ENCODE results near the gene TLCD1. TPM values are rescaled to one million over a fixed set of nuclear protein-coding genes. Genes with fewer than 3 reads are reported as not detected.

Gene TLCD1
- total and polyA plus RNA-seq, 4 experiments from 2014 or later: 0.52 to 2.2 (median 1.0) TPM; not detected in 1

- H3K9me3 ChIP-seq (ENCODE audit: control insufficient read depth in 1 of 2, low read length in 2 of 2): no peaks in the 10 kb centered on the region
- Mint-ChIP-seq H3K9me3 (no peaks in the 10 kb centered on the region), H3K4me3 (peak within 1 kb of the TSS; percentile 91 to 98 (median 96)), H3K27ac (peak within 1 kb of the TSS; percentile 99 to 100 (median 100)), H3K27me3 (no peaks in the 10 kb centered on the region), H3K36me3 (peaks cover 11 to 34% of the 10 kb centered on the region in 2 donors), H3K4me1 (peaks cover 29 to 51% (median 36%) of the 10 kb centered on the region in 4 donors)
- peak within 1 kb of the TSS; percentile 98 for H3K27ac ChIP-seq (ENCODE audit: low read depth, low read length)
- intact Hi-C loops (cut with micrococcal nuclease): loop anchor here (1.0 to 10.0 kb wide), 8 partner anchors 9 to 566 kb away; partner anchors contain the start of genes DHRS13, NUFIP2, RPL23A and TRAF4
- CTCF ChIA-PET (ENCODE audit: partially characterized antibody): interaction anchor here (0.8 to 6.9 kb wide), 21 partner anchors 9 to 389 kb away, joined by 3 to 492 read pairs (median 10); partner anchors contain the start of genes BLTP2, DHRS13, FLOT2 and PHF12
- H3K4me1 ChIP-seq (ENCODE audit: insufficient read depth, low read length): peaks cover 27% of the 10 kb centered on the region
- H3K27me3 ChIP-seq (ENCODE audit: insufficient read depth, low read length): no peaks in the 10 kb centered on the region
- POLR2A ChIA-PET (ENCODE audit: partially characterized antibody): interaction anchor here (0.6 to 11.0 kb wide), 26 partner anchors 9 to 371 kb away, joined by 3 to 528 read pairs (median 4); partner anchors contain the start of genes ALDOC, BLTP2, DHRS13 and FAM222B
- peak within 1 kb of the TSS; percentile 85 to 96 for H3K4me3 ChIP-seq (ENCODE audit: low read length in 2 of 2)
- H3K36me3 ChIP-seq (ENCODE audit: insufficient read depth, low read length): peaks cover 17% of the 10 kb centered on the region
- peak; percentile 96 to 99 (median 97) for DNase-seq
Observed at GRCh38 chr17:28728364-28729200, 2.5 kb upstream of the TLCD1 start, which contains the start of gene NEK8. NEK8 (plus strand) TSS chr17:28728788; CDS start chr17:28728814, 26 bp downstream.

DNA sequence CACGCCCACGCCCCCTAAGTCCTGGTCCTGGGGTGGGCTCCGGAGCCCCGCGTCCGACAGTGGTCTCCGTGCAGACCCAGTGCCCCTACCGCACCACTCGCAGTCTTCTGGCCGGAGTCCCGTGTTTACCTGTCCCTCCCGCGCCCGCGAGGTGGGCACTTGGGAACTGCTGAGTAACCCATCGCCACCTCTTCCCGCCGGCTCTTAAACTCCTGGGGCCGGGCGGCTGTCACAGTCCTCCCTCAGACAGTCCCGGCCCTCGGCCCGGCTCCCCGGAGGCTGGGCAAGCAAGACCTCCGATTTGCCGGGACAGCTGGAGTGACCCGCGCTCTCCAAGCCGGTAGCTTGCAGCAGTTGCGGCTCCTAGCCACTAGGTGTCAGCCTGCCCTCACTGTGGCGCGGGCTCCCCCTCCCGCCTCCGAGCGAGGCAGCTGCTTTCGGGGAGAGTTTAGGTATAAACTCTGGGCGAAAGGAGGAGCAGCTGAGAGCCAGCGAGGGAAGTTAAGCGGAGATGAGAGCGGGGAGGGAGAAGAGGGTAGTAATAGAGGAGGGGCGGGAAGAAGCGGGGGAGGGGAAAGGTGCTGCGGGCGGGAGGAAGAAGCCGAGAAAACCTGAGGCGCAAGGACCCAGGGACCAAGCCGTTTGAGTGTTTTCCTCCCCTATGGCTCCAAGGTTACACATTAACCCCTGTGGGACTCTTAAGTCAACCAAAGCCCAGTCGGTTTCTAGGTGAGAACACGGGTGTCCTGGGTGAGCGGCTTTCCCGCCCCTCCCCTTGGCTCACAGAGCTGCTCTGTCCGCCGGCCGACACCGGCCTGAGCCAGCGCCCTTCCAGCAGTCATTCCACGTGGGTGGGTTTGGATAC lies 826 bp upstream of the TLCD1 start:
- Mint-ChIP-seq H3K36me3 (peaks cover 16 to 43% of the 10 kb centered on the region in 2 donors), H3K4me1 (peaks cover 34 to 67% (median 45%) of the 10 kb centered on the region in 4 donors), H3K27ac (peak overlapping the region; percentile 99 to 100 (median 100)), H3K9me3 (no peaks in the 10 kb centered on the region), H3K27me3 (no peaks in the 10 kb centered on the region), H3K4me3 (peak overlapping the region; percentile 91 to 98 (median 96))
- CTCF ChIA-PET (ENCODE audit: partially characterized antibody): interaction anchor here (0.5 to 6.9 kb wide), 44 partner anchors 8 to 777 kb away, joined by 3 to 492 read pairs (median 6); partner anchors contain the start of genes BLTP2, DHRS13, FAM222B and FLOT2
- H3K9me3 ChIP-seq (ENCODE audit: control insufficient read depth in 1 of 2, low read length in 2 of 2): no peaks in the 10 kb centered on the region
- intact Hi-C loops (cut with micrococcal nuclease): loop anchor here (1.0 to 10.0 kb wide), 7 partner anchors 23 to 568 kb away; partner anchors contain the start of gene NUFIP2
- peaks cover 32% of the 10 kb centered on the region for H3K36me3 ChIP-seq (ENCODE audit: insufficient read depth, low read length)
- peak overlapping the region; percentile 98 for H3K27ac ChIP-seq (ENCODE audit: low read depth, low read length)
- peaks cover 43% of the 10 kb centered on the region for H3K4me1 ChIP-seq (ENCODE audit: insufficient read depth, low read length)
- H3K27me3 ChIP-seq (ENCODE audit: insufficient read depth, low read length): no peaks in the 10 kb centered on the region
- DNase-seq: peak; percentile 86 to 91 (median 88)
- H3K4me3 ChIP-seq (ENCODE audit: low read length in 2 of 2): peak overlapping the region; percentile 57 to 85
- POLR2A ChIA-PET (ENCODE audit: partially characterized antibody): interaction anchor here (0.7 to 11.0 kb wide), 24 partner anchors 10 to 397 kb away, joined by 3 to 528 read pairs (median 6); partner anchors contain the start of genes BLTP2, DHRS13, FAM222B and FLOT2

DNA sequence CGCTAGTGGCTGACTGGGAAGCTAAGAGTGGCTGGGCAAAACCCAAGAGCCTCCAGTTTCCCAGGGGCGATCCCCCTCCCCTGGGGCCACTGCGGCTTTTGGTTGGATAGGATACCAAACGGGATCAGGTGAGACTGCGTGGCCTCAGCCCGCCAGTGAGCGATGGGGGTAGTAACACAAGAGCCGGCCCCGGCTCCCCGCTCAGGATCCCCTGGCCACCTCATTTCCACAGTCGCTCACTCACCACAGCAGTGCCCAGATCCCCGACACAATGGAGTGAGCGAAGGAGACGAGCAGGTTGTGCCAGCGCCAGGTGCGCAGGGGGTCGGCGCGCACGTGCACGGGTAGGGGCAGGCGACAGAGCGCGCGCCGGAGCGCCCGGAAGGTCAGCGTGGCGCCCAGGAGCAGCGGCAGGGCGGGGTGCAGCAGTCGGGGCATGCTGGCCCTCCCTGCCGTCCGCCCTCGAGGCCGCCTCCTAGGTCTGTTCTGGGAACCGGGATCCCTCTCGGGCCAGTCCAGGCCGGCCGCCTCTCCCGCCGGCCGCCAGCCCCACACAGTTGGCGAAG lies 290 bp downstream of the TLCD1 start:
- Histone ChIP-seq H3K27ac (ENCODE audit: low read depth, low read length) (peak overlapping the region; percentile 58), H3K9me3 (ENCODE audit: control insufficient read depth in 1 of 2, low read length in 2 of 2) (no peaks in the 10 kb centered on the region), H3K4me1 (ENCODE audit: insufficient read depth, low read length) (peaks cover 54% of the 10 kb centered on the region), H3K27me3 (ENCODE audit: insufficient read depth, low read length) (no peaks in the 10 kb centered on the region), H3K36me3 (ENCODE audit: insufficient read depth, low read length) (peaks cover 42% of the 10 kb centered on the region), H3K4me3 (ENCODE audit: low read length in 2 of 2) (peak overlapping the region; percentile 23 to 51)
- Mint-ChIP-seq H3K4me3 (peak overlapping the region; percentile 84 to 95 (median 86)), H3K27me3 (no peaks in the 10 kb centered on the region), H3K4me1 (peaks cover 41 to 78% (median 55%) of the 10 kb centered on the region in 4 donors), H3K36me3 (peaks cover 24 to 53% of the 10 kb centered on the region in 2 donors), H3K27ac (peak overlapping the region; percentile 82 to 96 (median 89)), H3K9me3 (no peaks in the 10 kb centered on the region)
- ChIA-PET CTCF (ENCODE audit: partially characterized antibody) (interaction anchor here (0.6 to 6.9 kb wide), 27 partner anchors 9 to 412 kb away, joined by 3 to 492 read pairs (median 9); partner anchors contain the start of genes BLTP2, DHRS13, FAM222B and FLOT2), POLR2A (ENCODE audit: partially characterized antibody) (interaction anchor here (1.1 to 11.0 kb wide), 11 partner anchors 12 to 225 kb away, joined by 3 to 528 read pairs (median 29); partner anchors contain the start of genes BLTP2, DHRS13, FLOT2 and PHF12)
- intact Hi-C loops (cut with micrococcal nuclease): loop anchor here (2.0 to 10.0 kb wide), 4 partner anchors 79 to 569 kb away; partner anchors contain the start of gene NUFIP2
- DNase-seq: peak in 2 of 5 donors; percentile 30 to 54

GRCh38 chr17:28725166-28725659 lies 820 bp downstream of the TLCD1 start:
- H3K27ac ChIP-seq (ENCODE audit: low read depth, low read length): peak overlapping the region; percentile 58
- H3K9me3 ChIP-seq (ENCODE audit: control insufficient read depth in 1 of 2, low read length in 2 of 2): no peaks in the 10 kb centered on the region
- H3K4me3 Mint-ChIP-seq: peak overlapping the region; percentile 84 to 95 (median 86)
- H3K9me3 Mint-ChIP-seq: no peaks in the 10 kb centered on the region
- intact Hi-C loops (cut with micrococcal nuclease): loop anchor here (5.0 to 10.0 kb wide), 2 partner anchors 127 to 570 kb away; partner anchors contain the start of gene NUFIP2
- H3K4me1 ChIP-seq (ENCODE audit: insufficient read depth, low read length): peaks cover 59% of the 10 kb centered on the region
- H3K4me3 ChIP-seq (ENCODE audit: low read length in 2 of 2): peak overlapping the region; percentile 23 to 51
- H3K36me3 Mint-ChIP-seq: peaks cover 29 to 58% of the 10 kb centered on the region in 2 donors
- ChIA-PET POLR2A (ENCODE audit: partially characterized antibody) (interaction anchor here (1.5 to 11.0 kb wide), 8 partner anchors 14 to 226 kb away, joined by 8 to 528 read pairs (median 38); partner anchors contain the start of genes BLTP2, DHRS13, FLOT2 and PHF12), CTCF (ENCODE audit: partially characterized antibody) (interaction anchor here (1.2 to 6.9 kb wide), 8 partner anchors 10 to 412 kb away, joined by 3 to 492 read pairs (median 10); partner anchors contain the start of genes FLOT2 and TRAF4)
- H3K27me3 ChIP-seq (ENCODE audit: insufficient read depth, low read length): no peaks in the 10 kb centered on the region
- no peak for DNase-seq
- H3K27ac Mint-ChIP-seq: peak overlapping the region; percentile 83 to 96 (median 89)
- H3K4me1 Mint-ChIP-seq: peaks cover 46 to 83% (median 60%) of the 10 kb centered on the region in 4 donors
- H3K27me3 Mint-ChIP-seq: no peaks in the 10 kb centered on the region
- H3K36me3 ChIP-seq (ENCODE audit: insufficient read depth, low read length): peaks cover 42% of the 10 kb centered on the region

GRCh38 chr17:28724500-28725165 lies 1.4 kb downstream of the TLCD1 start:
- Histone ChIP-seq H3K4me1 (ENCODE audit: insufficient read depth, low read length) (peaks cover 60% of the 10 kb centered on the region), H3K27me3 (ENCODE audit: insufficient read depth, low read length) (no peaks in the 10 kb centered on the region), H3K27ac (ENCODE audit: low read depth, low read length) (peak overlapping the region; percentile 58), H3K9me3 (ENCODE audit: control insufficient read depth in 1 of 2, low read length in 2 of 2) (no peaks in the 10 kb centered on the region), H3K36me3 (ENCODE audit: insufficient read depth, low read length) (peaks cover 42% of the 10 kb centered on the region), H3K4me3 (ENCODE audit: low read length in 2 of 2) (no peak overlapping the region)
- H3K4me3 Mint-ChIP-seq: peak overlapping the region; percentile 84 to 95 (median 86)
- DNase-seq: no peak
- H3K27me3 Mint-ChIP-seq: no peaks in the 10 kb centered on the region
- ChIA-PET CTCF (ENCODE audit: partially characterized antibody) (interaction anchor here (4.8 to 6.9 kb wide), 2 partner anchors 24 to 38 kb away, joined by 102 to 492 read pairs; partner anchors contain the start of gene TRAF4), POLR2A (ENCODE audit: partially characterized antibody) (interaction anchor here (4.2 to 11.0 kb wide), 7 partner anchors 14 to 227 kb away, joined by 26 to 528 read pairs (median 45); partner anchors contain the start of genes BLTP2, DHRS13, FLOT2 and PHF12)
- peak overlapping the region; percentile 83 to 96 (median 91) for H3K27ac Mint-ChIP-seq
- intact Hi-C loops (cut with micrococcal nuclease): loop anchor here (5.0 to 10.0 kb wide), 2 partner anchors 128 to 570 kb away; partner anchors contain the start of gene NUFIP2
- H3K4me1 Mint-ChIP-seq: peaks cover 45 to 89% (median 60%) of the 10 kb centered on the region in 4 donors
- no peaks in the 10 kb centered on the region for H3K9me3 Mint-ChIP-seq
- peaks cover 35 to 64% of the 10 kb centered on the region in 2 donors for H3K36me3 Mint-ChIP-seq
